ENCODE measurements around the gene NPRL2.

The NPRL2 gene

DNA sequence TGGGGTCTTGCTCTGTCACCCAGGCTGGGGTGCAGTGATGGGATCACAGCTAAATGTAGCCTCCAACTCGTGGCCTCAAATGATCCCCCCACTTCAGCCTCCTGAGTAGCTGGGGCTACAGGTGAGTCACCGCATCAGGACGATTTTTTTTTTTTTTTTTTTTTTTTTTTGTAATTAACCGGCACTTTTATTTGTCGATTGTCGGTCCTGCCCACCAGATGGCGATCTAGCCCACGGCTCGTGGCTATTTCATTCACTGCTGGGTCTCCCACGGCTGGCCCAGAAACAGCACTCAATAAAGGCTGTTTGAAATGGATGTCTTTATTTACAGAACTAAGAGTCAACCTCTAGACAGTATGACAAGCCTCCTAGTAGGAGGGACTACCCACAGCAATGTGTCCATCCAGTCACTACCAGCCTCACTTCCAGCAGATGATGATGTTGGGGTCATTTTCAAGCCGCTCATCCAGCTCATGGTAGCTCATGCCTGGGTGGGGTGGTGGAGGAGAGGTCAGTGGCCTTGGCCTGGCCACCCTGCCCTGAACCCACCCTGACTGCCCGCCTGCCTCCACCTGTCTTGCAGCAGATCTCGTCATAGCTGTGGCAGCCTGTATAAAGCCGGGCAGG lies 3.3 kb downstream of the NPRL2 start:
- DNase-seq, result peak in 1 of 2 experiments; percentile 59

DNA sequence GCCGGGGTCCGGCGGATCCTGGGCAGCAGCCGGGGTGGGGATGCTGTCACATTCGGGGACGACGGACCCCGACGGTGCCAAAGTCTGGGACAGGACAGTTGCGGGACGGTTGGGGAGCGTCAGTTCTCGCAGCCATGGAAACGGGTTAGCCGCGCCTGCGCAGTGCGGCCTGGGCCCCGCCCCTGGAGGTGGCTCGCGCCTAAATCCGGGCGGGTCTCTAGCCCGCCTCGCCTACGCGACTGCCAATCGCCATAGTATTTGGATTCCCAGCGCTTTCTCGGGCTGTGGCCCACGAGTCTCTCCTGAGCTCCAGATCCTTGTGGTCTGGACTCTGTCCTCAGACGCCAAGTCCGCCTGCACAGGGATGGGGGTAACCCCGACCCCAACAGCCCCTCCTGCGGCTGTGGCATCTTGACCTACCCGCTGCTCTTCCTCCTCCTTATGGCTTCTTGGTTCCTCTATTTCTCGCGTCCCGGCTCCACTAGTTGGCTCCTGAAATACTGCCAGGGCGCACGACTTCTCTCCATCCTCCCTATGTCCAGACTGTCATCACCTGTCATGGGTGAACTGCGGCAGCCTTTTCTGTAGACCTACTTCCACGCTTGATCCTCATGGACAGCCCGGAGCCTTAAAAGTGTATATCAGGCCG lies 4.9 kb downstream of the NPRL2 start, which contains the start of gene ZMYND10:
TSS of gene ZMYND10 (minus strand) at position 147 of the 649 bp plus-strand sequence. CDS start 153 bp downstream, outside the sequence.
- DNase-seq, result no peak

DNA sequence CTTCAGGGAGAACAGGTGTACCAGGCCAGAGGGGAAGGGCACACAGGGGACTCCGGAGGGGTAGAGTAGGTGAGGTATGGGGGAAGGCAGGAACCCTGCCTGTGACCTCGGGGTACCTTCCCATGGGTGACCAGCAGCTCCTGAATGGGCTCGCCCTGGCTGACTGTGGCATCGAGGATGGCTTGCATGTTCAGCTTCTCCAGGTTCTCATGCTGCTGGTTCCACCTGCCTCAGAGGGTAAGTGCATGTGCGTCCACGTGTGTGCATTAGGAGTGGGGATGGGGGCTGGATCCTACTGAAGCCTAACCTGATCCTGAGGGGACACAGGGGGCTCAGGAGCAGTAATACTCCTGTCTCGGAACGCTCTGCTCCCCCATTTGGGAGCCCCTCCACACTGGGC lies 5.6 kb downstream of the NPRL2 start:
- no peak for DNase-seq

DNA sequence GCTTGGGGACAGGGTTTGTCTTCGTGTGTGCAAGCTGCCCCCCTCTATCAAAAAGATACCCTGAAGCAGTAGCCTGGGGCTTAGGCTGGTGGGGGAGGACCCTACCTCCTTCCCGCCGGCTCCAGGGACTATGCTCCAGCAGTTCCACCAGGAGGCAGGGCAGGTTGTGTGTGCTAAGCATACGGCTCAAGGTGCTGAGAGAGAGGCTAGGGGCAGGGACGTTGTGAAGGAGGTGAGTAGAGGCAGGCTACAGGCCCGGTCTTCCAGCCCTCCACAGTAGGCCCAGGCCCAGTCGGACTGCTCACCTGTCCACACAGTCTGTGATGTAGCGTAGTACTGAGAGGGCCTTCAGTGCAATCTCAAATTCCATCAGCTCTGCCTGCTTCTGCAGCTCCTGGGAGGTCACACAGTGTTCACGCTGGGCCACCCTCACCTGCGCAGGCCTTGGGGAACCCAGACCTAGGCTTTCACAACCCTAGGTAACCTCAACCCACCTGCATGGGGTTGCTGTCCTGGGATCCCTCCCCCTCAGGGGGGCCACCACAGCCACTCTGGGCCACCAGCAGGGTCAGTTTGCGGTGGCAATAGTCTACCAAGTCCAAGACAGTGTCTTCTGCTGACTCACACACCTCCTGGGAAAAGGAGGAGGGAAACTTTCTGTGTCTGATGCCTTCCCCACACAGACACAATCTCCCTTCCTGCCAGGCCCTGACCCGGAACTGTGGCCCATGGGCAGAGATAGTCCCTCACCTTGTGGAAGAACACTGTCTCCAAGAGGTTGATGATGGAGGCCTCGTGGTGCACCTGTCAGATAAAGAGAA lies 7.6 kb downstream of the NPRL2 start:
- DNase-seq, result no peak

DNA sequence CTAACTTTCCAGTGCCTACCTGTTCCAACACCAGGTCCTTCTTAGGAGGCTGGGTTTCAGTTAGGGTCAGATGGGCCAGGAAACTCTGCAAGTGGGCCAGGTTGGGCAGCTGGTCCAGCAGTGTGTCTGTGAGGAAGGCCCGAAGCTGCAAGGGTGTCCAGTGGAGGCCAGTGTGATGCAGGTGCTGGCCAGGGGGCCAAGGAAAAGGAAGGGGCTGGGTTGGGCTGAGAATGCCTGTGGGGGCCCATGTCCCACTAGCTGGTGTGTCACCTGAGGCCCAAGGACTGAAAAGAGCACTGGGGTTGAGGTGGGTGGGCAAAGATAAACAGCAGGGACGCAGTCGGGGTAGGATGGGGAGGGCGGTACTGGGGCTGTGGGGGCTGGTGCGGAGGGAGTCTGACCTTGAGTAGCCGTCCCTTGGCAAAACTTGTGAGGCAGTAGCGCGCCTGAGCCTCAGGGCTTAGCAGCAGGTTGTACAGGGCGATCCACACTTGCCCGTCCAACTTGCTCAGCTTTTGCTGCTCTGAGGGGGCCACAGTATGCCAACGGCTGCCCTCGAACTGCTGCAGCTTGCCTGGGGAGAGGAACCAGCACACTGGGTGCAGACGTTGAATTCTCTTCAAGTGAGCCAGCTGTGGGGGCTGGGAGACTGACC lies 8.5 kb downstream of the NPRL2 start:
- DNase-seq, result no peak

DNA sequence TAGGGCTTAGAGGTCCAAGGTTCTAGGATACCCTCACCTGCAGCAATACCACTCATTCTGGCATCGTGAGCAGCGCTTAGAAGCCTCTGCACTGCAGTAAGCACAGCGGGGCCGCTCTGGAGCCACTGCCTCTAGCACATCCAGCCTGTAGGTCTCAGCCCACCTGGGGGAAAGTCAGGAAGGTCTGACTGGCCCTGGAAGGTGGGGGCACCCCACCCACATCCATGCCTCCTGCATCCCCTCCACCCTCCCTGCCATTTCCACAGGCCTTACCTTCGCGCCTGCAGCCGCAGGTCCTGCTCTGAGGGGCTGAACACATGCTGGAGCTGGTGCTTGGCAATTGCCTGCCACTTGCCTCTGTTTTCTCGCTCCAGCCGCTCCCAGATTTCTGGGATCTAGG lies 9.0 kb downstream of the NPRL2 start:
- DNase-seq, result no peak

DNA sequence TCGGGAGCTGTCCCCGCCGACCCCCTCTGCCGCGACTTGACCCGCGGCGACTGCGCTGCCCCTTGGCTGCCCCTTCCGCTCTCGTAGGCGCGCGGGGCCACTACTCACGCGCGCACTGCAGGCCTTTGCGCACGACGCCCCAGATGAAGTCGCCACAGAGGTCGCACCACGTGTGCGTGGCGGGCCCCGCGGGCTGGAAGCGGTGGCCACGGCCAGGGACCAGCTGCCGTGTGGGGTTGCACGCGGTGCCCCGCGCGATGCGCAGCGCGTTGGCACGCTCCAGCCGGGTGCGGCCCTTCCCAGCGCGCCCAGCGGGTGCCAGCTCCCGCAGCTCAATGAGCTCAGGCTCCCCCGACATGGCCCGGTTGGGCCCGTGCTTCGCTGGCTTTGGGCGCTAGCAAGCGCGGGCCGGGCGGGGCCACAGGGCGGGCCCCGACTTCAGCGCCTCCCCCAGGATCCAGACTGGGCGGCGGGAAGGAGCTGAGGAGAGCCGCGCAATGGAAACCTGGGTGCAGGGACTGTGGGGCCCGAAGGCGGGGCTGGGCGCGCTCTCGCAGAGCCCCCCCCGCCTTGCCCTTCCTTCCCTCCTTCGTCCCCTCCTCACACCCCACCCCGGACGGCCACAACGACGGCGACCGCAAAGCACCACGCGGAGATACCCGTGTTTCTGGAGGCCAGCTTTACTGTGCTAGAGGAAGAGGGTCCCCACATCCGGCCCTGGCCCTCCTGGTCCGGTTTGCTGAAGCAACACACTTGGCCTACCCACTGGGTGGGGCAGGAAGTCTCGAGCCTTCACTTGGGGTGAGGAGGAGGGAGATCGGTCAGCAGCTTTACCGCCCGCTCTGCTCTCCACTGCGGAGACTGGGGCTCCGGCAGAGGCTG lies 9.9 kb downstream of the NPRL2 start, which contains the start of gene RASSF1:
TSS of gene RASSF1 (minus strand) at position 389 of the 882 bp plus-strand sequence. CDS start at position 358, 31 bp downstream.
- no peak for DNase-seq

DNA sequence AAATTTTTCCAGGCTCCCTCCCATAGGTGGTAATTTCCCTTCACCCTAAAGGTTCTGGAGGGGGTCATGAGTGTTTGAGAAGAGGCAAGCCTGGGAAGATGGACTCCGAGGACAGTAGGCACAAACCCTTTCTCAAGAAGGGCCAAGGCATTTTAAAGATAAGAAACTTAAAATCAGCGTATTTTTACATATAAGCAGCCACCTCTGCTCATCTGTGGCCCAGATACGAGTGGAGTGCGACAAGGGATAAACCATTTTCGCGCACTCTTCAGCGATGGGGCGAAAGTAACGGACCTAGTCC lies 10.5 kb downstream of the NPRL2 start:
- DNase-seq, result no peak

DNA sequence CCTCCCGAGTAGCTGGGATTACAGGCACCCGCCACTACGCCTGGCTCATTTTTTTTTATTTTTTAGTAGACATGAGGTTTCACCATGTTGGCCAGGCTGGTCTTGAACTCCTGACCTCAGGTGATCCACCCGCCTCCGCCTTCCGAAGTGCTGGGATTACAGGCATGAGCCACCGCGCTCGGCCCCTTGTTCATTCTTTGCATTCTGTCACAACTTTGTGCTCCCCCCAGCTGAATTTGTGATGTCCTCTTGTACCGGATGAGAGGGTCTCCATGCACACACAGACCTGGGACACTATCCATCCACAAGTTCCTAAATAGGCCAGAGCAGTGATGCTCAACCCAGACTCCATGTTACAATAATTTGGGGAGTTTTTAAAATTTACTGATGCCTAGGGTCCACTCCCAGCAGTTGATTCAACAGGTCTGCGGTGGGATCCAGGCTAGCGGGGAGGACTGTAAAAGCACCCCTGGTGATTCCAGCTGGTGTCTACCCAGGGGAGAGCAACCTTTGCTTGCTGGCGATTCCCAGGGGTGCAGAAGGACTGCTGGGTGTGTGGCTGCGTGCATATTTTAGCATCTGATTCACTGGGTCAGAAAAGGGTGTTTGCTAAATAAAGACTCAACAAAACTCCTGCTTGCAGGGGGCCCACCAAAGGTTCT lies 11.0 kb downstream of the NPRL2 start:
- DNase-seq, result no peak

DNA sequence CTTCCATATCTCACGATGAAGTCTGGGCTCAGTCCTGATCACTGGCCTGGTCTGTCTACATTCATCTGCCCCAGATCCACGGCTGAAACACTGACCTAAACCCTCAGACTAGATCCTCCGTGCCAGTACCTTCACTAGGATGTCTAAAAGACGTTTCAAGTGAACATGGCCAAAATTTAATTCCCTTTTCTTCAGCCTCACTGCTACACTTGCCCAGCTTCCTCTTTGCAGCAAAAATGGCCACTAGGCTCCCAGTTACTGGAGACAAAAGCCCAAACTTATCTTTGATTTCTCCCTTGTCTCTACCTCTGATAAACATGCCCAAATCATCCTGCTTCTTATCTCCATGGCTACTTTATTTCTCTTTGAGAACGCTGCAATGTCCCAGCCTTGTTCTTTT lies 11.6 kb downstream of the NPRL2 start:
- no peak for DNase-seq

DNA sequence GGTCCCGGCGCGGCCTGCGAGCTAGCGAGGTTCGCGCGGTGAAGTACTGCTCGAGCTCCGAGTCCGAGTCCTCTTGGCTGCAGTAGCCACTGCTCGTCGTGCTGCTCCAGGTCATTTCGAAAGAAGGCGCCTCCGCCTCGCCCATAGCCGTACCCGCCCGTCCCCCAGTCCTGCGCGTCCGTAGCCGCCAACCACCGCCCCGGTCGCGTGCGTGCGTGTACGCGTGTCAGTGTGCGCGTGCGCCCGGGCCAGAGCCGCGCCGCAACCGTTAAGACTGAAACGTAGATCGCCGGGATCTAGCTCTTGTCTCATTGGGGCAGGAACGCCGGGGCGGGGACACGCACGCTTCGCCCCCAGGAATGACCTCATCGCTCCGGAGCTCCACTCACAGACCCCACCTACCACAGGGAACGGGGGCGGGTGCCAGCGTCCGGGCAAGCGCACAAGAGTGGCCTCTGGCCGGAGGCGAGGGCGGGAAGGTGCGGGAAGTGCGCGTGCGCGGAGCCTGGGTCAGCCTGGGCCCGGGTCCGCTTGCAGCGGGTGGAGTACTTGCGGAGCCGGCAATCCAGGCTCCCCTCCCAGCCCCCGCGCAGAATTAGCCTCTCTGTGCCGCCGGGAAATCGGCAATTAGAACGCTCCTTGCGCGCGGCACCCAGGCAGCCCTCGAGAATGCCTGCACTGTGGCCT lies 13.3 kb downstream of the NPRL2 start:
- peak; percentile 80 to 95 for DNase-seq

DNA sequence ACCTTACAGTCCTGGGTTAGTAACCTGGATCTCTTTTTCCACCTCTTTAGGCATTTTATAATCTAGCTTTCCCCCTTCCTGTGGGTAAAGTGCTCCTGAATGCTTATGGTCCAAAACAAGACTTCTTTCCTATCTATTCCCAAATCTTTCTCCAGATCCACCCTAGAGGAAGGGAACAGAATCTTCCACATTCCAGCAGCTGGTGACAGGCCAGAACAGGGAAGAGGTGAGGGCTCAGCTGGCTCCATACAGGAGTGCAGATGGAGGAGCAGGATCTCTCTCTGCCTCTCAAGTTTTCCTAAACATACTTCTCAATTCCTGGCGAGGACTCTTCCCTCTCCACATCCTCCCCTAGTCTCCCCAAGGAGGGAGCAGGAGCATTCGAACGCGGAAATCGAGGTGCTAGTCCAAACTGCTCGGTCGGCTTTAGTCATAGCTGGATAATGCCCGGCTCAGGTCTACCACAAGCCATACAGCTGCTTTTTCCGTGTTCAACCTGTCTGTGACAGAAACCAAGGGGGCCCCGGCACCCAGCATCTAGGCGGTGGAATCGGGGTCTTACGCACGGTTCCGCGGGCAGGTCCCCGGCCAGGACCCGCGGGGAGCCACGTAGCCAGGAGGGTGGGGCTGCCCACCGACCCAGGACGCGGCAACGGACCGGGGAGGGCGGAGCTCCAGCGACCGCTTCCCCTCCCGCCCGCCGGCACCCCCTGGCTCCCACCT lies 14.0 kb downstream of the NPRL2 start:
- no peak for DNase-seq

DNA sequence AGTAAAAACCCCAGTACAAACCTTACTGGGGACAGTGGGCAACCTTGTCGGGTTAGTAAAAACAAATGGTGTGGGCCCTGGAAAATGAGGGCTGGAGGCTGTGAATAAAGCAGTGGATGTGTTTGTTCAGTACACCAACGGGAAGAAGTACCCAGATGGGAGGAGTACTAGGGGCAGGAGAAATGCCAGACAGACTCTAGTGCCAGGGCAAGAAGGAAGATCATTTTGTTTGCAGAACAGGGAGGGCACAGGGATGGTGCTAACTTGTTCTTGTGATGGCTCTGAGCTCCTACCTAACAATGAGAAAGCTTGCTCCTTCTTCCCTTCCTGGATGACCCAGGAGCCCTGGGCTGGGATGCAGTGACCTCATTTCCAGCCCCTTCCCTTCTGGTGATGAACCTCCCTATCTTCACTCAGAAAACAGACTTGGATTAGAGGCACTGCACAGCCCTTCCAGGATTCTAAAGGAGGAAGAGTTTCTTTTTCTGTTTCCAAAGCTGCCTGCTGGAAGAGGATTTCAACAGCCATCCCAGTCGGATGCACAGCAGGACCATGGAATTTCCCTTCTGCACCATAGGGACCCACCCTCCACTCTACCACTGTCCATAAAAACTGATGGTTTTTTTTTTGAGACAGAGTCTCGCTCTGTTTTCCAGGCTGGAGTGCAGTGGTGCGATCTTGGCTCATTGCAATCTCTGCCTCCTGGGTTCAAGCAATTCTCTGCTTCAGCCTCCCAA lies 16.1 kb downstream of the NPRL2 start:
- no peak for DNase-seq

DNA sequence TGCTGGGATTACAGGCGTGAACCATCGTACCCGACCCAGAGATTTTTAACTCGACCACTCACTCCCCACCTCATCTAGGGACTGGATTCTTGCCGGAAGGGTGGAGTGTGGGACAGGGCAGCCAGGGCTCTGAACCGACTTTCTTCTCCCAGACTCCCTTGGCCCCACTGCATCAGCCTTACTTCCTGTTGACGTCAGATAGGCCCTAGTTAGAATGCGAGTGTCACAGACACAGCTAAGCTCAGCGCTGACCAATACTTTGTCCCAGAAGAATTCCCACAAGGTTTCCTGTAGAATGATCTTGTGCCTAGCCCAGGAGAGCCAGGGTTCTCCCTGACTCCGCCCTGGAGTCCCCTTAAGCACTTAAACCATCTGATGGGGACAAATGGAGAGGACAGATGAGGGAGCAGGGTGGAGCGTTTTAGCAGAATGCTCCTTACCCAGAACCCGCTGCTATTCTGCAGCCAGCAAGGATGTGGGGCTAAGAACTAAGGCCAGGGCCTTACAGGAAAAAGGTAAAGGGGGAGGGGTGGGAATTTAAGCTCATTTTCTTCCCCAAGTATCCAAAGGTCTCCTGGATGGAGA lies 16.7 kb downstream of the NPRL2 start:
- no peak for DNase-seq

DNA sequence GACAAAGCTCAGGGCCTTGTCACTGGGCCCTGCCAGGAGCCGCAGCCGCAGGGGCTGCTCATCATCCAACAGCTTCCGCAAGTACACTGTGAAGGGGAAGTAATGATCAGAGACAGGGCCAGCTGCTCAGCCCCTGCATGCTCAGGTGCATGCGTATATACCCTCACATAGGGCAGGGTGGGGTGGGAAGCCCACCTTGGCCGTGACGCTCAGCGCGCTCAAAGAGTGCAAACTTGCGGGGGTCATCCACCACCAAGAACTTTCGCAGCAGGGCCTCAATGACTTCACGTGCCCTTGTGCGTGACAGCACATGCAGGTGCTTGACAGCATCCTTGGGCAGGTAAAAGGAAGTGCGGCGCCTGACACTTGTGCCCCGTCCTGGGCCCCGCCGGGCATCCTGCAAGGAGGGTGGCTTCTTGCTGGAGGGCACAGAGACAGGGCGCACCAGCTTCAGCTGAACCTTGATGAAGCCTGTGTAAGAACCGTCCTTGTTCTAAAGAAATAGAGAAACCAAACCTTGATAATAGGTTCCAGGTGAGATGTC lies 19.1 kb downstream of the NPRL2 start:
- no peak for DNase-seq

DNA sequence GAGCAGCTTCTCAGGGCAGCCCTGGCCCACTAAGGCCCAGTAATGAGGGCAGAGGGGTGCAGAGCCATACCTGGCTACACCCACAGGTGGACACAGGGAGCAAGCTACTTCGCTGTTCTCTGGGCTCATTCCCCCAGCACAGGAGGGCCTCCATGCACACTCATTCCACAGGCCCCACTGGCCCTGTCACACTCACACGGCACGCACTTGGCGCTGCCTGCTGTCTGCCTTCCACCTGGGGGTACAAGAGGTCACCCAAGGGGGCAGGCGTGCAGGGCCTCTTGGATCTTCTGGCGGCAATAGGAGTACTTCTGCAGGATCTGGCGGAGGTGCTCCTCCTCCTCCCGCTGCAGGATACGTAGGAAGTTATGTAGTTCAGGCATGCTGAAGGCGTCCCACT lies 20.2 kb downstream of the NPRL2 start:
- DNase-seq, result no peak

DNA sequence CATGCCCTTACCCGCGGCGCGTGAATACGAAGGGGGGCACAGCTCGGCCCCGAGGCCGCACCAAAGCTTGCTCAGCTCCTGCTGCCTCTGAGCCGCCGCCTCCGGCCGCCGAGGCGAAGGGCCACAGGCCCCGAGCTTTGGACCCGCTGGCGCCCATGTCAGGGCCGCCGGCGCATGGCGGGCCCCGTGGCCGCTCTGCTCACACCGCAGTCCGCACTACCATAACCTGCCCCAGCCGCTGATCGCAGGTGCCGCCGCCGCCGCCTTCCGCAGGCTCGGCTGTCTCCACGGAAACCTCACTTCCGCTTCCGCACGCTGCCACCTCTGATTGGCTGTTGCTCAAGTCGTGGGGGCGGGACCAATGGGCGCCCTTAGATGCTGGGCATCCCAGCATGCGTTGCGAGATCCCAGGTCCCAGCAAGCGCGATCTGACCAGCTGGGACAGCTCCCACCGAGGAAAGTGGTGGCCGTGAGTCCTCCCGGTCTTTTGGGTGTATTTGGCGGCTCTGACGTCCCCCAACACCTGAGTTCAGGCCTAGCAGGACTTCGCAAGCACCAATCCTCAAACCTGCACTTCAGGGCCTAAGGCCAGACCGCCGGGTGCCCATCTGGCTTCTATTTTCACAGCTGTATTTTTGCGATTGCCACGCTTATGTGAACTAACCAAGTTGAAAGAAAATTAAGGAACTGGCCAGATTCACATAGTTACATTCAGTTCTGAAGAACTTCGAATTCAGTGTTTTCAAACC lies 22.5 kb downstream of the NPRL2 start, which contains the start of gene TUSC2:
TSS of gene TUSC2 (minus strand) at position 281 of the 749 bp plus-strand sequence. CDS start at position 157, 124 bp downstream.
- DNase-seq, result peak; percentile 31 to 93

DNA sequence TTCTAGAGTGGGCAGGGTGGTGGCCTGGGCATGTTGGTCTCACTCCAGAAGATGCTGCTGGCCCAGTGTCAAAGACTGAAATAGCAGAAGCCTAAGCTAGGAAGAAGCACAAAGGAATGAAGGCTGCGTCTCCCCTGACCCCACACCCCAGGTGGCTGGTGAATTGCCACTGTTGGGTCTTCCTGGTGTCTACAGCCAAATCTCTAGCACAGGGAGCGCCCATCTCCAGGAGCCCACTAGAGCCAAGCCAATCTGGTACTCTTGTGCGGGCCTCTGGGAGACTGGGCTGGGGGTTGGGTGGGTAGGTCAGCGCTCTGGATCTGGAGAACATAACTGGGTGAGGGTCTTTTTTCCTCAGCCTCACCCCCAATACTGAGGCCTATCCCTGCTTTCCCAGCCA lies 23.4 kb downstream of the NPRL2 start:
- no peak for DNase-seq

All from NCI-H446 (cell line).